ENCODE measurements around the gene SLC30A2. TPM values are rescaled to one million over a fixed set of nuclear protein-coding genes. Genes with fewer than 3 reads are reported as not detected.
A peak's percentile ranks its signal among the peaks of the same experiment; 100 is the strongest.

Gene SLC30A2
- total and polyA plus RNA-seq, 9 of the 15 experiments (the other 6 are each of a cell fraction or from before 2014, with no cell fraction given), result 0.01 to 0.18 (median 0.06) TPM; not detected in 3

- no peak for ATAC-seq
- peaks cover 15 to 17% of the 10 kb centered on the region in 2 experiments for H3K4me1 ChIP-seq (replicated peaks in 1 of 2; ENCODE audit: control insufficient read depth in 2 of 2, insufficient read depth in 2 of 2, low read length in 2 of 2)
- TF ChIP-seq ZNF165 (CRISPR knock-in tag; IDR thresholded peaks at IDR 0.05; ENCODE audit: borderline replicate concordance) (no peak), SMARCC2 (IDR thresholded peaks at IDR 0.05; ENCODE audit: low read depth) (no peak), ZBTB40 (IDR thresholded peaks at IDR 0.05) (no peak), ZBTB40 (CRISPR knock-in tag; IDR thresholded peaks at IDR 0.05) (no peak), ZBTB33 (CRISPR knock-in tag; IDR thresholded peaks at IDR 0.05) (0 out of 2 replicates have a peak, but pooled peaks have one; percentile 13), ZNF740 (CRISPR knock-in tag; IDR thresholded peaks at IDR 0.05) (no peak), ZNF740 (tag; IDR thresholded peaks at IDR 0.05) (no peak), ZSCAN29 (IDR thresholded peaks at IDR 0.05) (no peak)
- no peak overlapping the region; the same call in 1 of the 2 replicates for H3K4me2 ChIP-seq (ENCODE audit: insufficient read depth, low read length)
- no peak overlapping the region for H3K4me3 ChIP-seq
- FAIRE-seq, result no peak
- no TSS peak for BruUV-seq (replicated peaks)
- no peaks in the 10 kb centered on the region for H4K20me1 ChIP-seq (replicated peaks; ENCODE audit: control insufficient read depth, insufficient read depth, low read length)
- intact Hi-C loops (cut with micrococcal nuclease) (no loop called here), in situ Hi-C loops (cut with MboI) (no loop called here)
- H3K27ac ChIP-seq (ENCODE audit: extremely low read depth, low read depth, low read length), result no peak overlapping the region
- no peaks in the 10 kb centered on the region for H3K36me3 ChIP-seq (ENCODE audit: control insufficient read depth, insufficient read depth, low read length)
- no peak for DNase-seq (ENCODE audit: extremely low read depth in 1 of 4, low spot score in 3 of 4)
- WGBS (ENCODE audit: insufficient coverage, low coverage, missing lambda C conversion rate), result 66% methylated on average over 10 of the region's 10 CpGs
- CTCF ChIA-PET (ENCODE audit: low intra/inter-chr PET ratio), result no interaction called here
- H3K9me3 ChIP-seq (replicated peaks; ENCODE audit: control insufficient read depth, insufficient read depth, low read depth, low read length), result no peaks in the 10 kb centered on the region
- peak overlapping the region in 1 of 2 experiments; percentile 50; a peak in 2 of 4 replicates for H3K9ac ChIP-seq (ENCODE audit: insufficient read depth in 1 of 2, low read depth in 2 of 2, low read length in 2 of 2)
- H3K9me1 ChIP-seq (ENCODE audit: control insufficient read depth, insufficient read depth, low read length), result no peaks in the 10 kb centered on the region
- H3K79me2 ChIP-seq (ENCODE audit: control insufficient read depth, insufficient read depth, low read length), result no peaks in the 10 kb centered on the region
- POLR2A ChIA-PET, result interaction anchor here (0.6 to 1.4 kb wide), 3 partner anchors 11 to 121 kb away, joined by 3 to 6 read pairs (median 3); no protein-coding TSS in a partner anchor
- no peaks in the 10 kb centered on the region for H3K27me3 ChIP-seq (ENCODE audit: control insufficient read depth in 2 of 2, insufficient read depth in 2 of 2, low read length in 2 of 2)
- H2AFZ ChIP-seq (ENCODE audit: low read depth, low read length), result peak overlapping the region; percentile 7; the same call in 1 of the 2 replicates
These were observed 29.5 kb downstream of the SLC30A2 start for GRCh38 chr1:26016258-26016952.
